Measurements from ENCODE around the gene PRXL2B. TPM values are rescaled to one million over a fixed set of nuclear protein-coding genes. Genes with fewer than 3 reads are reported as not detected.

PRXL2B gene
- total RNA-seq, 1 donor, result 15.1 TPM

DNA sequence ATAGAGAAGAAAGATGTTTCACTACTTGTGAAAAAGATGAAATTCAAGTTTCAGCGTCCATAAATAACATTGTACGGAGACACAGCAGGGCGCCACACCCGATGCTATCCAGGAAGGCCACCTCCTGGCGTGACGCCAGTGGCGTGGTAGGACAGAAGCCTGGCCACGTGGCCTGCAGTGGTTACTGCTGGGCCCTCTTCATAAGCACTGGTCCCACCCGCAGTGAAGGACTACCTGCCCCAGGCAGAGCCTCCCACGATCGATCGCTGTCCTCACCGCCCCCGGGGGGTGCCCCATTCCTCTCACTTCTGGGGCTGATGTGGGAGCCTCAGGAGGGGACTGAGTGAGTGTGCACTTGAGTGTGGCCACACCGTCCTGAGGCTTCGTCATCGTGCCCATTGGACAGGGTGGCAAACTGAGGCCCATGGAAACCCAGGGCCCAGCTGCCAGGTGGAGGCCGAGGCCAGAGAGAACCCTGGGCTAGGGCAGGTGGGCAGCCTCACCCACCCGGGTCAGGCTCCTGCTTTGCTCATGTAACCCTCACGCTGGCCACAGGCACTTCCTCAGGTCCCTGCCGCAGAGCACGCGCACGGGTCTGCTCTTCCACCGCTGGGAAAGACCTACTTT is 44.8 kb upstream of the PRXL2B start:
- DNase-seq (ENCODE audit: low read depth), result no peak
- TF ChIP-seq, protein P1, sequence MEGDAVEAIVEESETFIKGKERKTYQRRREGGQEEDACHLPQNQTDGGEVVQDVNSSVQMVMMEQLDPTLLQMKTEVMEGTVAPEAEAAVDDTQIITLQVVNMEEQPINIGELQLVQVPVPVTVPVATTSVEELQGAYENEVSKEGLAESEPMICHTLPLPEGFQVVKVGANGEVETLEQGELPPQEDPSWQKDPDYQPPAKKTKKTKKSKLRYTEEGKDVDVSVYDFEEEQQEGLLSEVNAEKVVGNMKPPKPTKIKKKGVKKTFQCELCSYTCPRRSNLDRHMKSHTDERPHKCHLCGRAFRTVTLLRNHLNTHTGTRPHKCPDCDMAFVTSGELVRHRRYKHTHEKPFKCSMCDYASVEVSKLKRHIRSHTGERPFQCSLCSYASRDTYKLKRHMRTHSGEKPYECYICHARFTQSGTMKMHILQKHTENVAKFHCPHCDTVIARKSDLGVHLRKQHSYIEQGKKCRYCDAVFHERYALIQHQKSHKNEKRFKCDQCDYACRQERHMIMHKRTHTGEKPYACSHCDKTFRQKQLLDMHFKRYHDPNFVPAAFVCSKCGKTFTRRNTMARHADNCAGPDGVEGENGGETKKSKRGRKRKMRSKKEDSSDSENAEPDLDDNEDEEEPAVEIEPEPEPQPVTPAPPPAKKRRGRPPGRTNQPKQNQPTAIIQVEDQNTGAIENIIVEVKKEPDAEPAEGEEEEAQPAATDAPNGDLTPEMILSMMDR (IDR thresholded peaks at IDR 0.05; ENCODE audit: insufficient read depth, low read depth, low read length), result no peak
- no peak overlapping the region for H3K4me3 ChIP-seq (ENCODE audit: low read depth, low read length)

DNA sequence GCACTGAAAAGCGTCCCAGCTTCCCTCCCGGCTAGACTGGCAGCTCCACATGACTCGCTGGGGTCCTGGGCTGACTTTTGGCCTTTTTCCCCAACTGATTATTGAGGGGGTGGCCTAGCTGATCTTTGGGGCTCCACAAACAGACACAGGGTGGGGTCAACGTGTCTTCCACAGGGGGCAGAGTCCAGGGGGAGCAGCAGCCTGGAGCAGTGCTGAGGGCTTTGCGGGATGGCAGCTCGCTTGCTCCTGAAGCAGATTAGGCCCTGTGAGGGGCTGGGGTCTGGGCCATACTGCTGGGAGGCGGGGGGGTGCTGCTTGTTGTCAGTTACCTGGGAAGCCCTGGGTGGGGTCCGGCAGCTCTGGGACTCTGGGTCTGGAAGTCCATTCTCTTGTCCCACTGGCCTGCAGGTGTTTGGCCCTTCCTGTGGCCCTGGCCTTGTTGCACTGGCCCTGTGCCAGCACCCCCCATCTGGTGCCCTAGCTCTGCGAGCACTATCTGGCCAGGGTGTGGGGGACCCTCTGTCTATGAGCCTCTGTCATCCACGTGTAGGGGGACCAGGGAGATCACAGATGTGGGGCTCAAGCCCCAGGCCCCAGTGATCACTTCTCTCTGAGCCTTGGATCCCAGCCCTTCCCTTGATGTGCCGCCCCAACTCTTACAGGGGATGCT is 44.2 kb upstream of the PRXL2B start:
- no peak overlapping the region for H3K4me3 ChIP-seq (ENCODE audit: low read depth, low read length)
- no peak for DNase-seq (ENCODE audit: low read depth)
- TF ChIP-seq, protein P1 (IDR thresholded peaks at IDR 0.05; ENCODE audit: insufficient read depth, low read depth, low read length), result no peak

DNA sequence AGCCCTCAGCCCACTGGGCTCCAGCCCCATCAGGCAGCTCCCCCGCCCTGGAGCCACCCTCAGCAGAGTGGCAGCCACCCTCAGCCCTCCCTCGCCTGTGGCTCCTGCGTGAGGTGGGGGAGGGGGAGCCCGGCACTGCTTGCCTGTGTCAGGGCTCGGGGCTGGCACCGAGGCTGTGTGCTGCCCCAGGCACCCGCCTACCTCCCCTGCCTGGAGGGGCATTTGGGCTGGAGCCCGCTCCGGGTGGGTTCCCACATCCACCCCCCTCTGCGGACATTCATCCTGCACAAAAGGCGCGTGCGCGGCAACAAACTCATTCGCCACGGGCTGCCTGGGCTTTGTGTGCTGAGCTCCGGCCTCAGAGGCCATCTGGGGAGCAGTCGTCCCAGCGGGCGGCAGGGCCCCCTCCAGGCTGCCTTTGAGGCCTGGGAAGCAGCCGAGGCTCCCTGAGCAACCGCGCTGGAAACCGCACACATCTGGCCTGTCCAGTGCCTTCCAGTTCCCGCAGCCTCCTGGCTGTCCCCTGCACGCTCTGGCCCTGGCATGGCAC is 43.0 kb upstream of the PRXL2B start:
- DNase-seq (ENCODE audit: low read depth), result peak; percentile 46
- TF ChIP-seq, protein P1 (IDR thresholded peaks at IDR 0.05; ENCODE audit: insufficient read depth, low read depth, low read length), result no peak
- H3K4me3 ChIP-seq (ENCODE audit: low read depth, low read length), result no peak overlapping the region

DNA sequence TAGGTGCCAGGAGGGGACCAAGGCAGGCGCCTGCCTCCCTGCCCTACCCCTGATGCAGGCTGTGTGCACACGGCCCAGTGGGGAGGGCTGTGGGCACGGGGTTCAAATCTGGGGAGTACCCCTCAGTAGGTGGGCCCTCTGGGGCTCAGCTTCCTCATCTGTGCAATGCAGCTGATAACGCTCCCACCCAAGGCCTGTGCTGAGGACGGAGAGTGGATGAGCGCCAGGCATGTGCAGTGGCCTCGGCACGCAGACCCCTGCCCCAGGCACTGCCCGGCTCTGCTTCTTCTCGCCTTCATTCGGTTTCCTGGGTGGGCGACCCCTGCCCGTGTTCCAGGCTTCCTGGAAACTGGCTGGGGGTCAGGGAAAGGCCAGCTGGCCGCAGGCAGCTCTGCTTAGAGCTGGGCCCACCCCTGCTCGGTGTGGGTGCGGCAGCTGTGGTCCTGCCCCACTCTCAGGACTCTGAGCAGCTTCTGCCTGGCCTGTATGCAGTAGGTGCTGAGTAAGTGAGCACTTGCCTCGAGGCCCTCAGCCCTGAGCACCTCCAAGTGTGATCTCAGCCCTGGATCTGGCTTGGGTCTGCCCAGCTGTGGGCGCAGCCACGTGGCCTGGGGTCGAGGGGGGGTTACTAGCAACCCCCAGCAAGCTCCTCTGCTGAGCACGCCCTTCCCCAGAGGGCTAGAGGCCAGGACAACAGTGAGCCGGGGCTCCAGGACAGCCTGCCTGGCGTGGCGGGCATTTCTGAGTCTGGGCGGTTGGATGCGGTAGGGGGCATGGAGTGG is 42.3 kb upstream of the PRXL2B start:
- TF ChIP-seq, protein P1 (IDR thresholded peaks at IDR 0.05; ENCODE audit: insufficient read depth, low read depth, low read length), result no peak
- no peak overlapping the region for H3K4me3 ChIP-seq (ENCODE audit: low read depth, low read length)
- peak; percentile 47 for DNase-seq (ENCODE audit: low read depth)

GRCh38 chr1:2544875-2545640 is 41.5 kb upstream of the PRXL2B start:
- no peak overlapping the region for H3K4me3 ChIP-seq (ENCODE audit: low read depth, low read length)
- TF ChIP-seq, protein P1 (IDR thresholded peaks at IDR 0.05; ENCODE audit: insufficient read depth, low read depth, low read length), result no peak
- peak; percentile 54 for DNase-seq (ENCODE audit: low read depth)

Data from fibroblast of villous mesenchyme (primary cell).